ENCODE data around the gene PTPN1.

PTPN1 gene

GRCh38 chr20:50493881-50494253 lies 16.3 kb upstream of the PTPN1 start:
- TF ChIP-seq CTCF (IDR thresholded peaks at IDR 0.05), result no peak
- no peaks in the 10 kb centered on the region for H3K4me1 ChIP-seq (ENCODE audit: control insufficient read depth in 1 of 2, insufficient read depth in 1 of 2, low read depth in 1 of 2, low read length in 1 of 2)
- H3K36me3 ChIP-seq, result no peaks in the 10 kb centered on the region
- no peak overlapping the region for H3K27ac ChIP-seq
- H3K4me3 ChIP-seq (ENCODE audit: low read depth in 1 of 2, low read length in 1 of 2), result no peak overlapping the region
- H3K27me3 ChIP-seq, result no peaks in the 10 kb centered on the region
- no peaks in the 10 kb centered on the region for H3K9me3 ChIP-seq

GRCh38 chr20:50494428-50494827 lies 15.8 kb upstream of the PTPN1 start:
- no peaks in the 10 kb centered on the region for H3K36me3 ChIP-seq
- H3K27me3 ChIP-seq, result no peaks in the 10 kb centered on the region
- no peaks in the 10 kb centered on the region for H3K9me3 ChIP-seq
- H3K4me1 ChIP-seq (ENCODE audit: control insufficient read depth in 1 of 2, insufficient read depth in 1 of 2, low read depth in 1 of 2, low read length in 1 of 2), result peaks cover 0 to under 1% of the 10 kb centered on the region in 2 experiments
- no peak overlapping the region for H3K27ac ChIP-seq
- no peak for TF ChIP-seq CTCF (IDR thresholded peaks at IDR 0.05)
- H3K4me3 ChIP-seq (ENCODE audit: low read depth in 1 of 2, low read length in 1 of 2), result no peak overlapping the region

DNA sequence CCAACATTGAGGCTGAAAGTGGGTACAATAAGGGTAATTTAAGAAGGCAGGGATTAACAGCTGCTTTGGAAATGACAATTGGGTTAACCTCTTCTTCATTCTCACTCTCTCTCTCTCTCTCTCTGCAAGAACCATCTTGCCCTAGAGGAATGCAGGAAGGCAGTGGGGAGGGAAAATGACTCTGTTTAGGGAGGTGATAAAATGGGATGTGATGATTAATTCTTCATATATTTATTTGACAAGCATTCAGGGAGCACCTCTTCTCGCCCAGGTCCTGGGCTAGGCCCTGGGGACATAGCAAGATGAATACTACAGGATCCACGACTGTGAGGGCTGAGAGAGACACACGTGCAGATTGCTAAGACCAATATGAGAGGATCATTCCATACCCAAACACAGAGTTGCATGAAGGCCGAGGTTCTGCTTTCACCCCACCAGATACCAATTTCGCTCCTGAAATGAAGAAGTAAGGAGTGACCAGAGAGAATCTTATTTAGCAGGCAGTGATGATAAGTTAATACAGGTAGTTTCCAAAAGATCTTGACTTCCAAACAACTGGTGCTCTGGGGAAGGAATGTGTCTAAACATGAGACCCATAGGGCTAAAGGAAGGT lies 13.3 kb upstream of the PTPN1 start:
- no peaks in the 10 kb centered on the region for H3K9me3 ChIP-seq
- no peaks in the 10 kb centered on the region for H3K27me3 ChIP-seq
- no peak for TF ChIP-seq CTCF (IDR thresholded peaks at IDR 0.05)
- H3K4me3 ChIP-seq (ENCODE audit: low read depth in 1 of 2, low read length in 1 of 2), result no peak overlapping the region
- H3K4me1 ChIP-seq (ENCODE audit: control insufficient read depth in 1 of 2, insufficient read depth in 1 of 2, low read depth in 1 of 2, low read length in 1 of 2), result peaks cover 11 to 19% of the 10 kb centered on the region in 2 experiments
- no peak overlapping the region for H3K27ac ChIP-seq
- H3K36me3 ChIP-seq, result no peaks in the 10 kb centered on the region

DNA sequence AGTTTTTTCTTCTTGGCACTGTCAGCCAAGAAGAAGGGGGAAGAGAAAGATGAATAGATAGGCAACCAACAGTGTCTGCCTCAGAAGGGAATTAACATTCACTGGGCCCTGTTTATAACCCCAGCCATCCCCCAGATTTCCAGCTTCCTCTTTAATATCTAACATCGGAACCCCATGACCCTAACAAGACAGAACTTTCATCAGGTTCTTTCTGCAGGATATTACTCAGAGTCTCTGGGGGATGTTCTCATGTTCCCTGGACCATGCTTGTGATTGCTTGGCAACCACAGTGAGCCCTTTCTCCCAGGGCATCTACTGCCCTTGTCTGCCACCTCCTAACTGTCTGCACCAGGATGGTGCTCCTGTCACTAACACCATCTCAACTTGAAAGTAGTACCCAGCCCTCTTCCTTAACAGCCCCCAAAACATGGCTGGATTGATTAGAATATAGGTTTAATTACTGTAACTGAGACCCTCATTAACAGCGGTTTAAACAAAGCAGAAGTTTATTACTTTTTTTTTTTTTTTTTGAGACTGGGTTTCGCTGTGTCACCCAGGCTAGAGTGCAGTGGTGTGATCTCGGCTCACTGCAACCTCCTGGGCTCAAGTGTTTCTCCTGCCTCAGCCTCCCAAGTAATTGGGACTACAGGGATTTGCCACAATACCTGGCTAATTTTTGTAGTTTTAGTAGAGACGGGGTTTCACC lies 12.0 kb upstream of the PTPN1 start:
- Histone ChIP-seq H3K36me3 (no peaks in the 10 kb centered on the region), H3K27me3 (no peaks in the 10 kb centered on the region), H3K27ac (no peak overlapping the region), H3K9me3 (no peaks in the 10 kb centered on the region), H3K4me3 (ENCODE audit: low read depth in 1 of 2, low read length in 1 of 2) (no peak overlapping the region), H3K4me1 (ENCODE audit: control insufficient read depth in 1 of 2, insufficient read depth in 1 of 2, low read depth in 1 of 2, low read length in 1 of 2) (peaks cover 23 to 32% of the 10 kb centered on the region in 2 experiments)
- no peak for TF ChIP-seq CTCF (IDR thresholded peaks at IDR 0.05)

DNA sequence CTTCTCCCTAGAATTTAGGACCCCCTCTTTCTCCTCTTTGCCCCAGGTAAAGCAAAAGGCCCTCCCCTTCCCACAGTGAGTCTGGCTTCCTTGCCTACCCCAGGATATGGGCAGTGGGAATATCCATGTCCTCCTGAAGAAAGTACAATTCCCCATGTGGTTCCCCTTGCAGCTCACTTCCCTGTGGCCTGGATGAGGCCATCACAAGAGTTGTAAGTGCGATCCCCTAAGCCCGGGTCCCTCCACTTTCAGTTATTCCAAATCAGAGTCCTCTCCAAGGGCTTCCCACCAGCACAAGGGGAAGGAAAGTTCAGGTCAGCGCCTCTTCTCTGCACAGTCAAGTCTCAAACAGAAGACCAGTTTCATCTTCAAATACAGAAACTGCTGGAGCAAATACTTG lies 10.2 kb upstream of the PTPN1 start:
- TF ChIP-seq CTCF (IDR thresholded peaks at IDR 0.05), result no peak

More for the DNA sequence above, 10.2 kb upstream of the PTPN1 start:
- H3K9me3 ChIP-seq, result no peaks in the 10 kb centered on the region
- peaks cover 23 to 32% of the 10 kb centered on the region in 2 experiments for H3K4me1 ChIP-seq (ENCODE audit: control insufficient read depth in 1 of 2, insufficient read depth in 1 of 2, low read depth in 1 of 2, low read length in 1 of 2)
- H3K27ac ChIP-seq, result no peak overlapping the region
- H3K36me3 ChIP-seq, result no peaks in the 10 kb centered on the region
- H3K27me3 ChIP-seq, result no peaks in the 10 kb centered on the region
- no peak overlapping the region for H3K4me3 ChIP-seq (ENCODE audit: low read depth in 1 of 2, low read length in 1 of 2)

All from neutrophil (primary cell).